Measurements from ENCODE around the gene CNOT4.

Gene CNOT4

GRCh38 chr7:135552148-135552547, 42.2 kb upstream of the CNOT4 start:
- TF ChIP-seq CTCF (IDR thresholded peaks at IDR 0.05; ENCODE audit: low read depth, low read length, missing control alignments) = no peak
- H3K4me3 ChIP-seq (replicated peaks; ENCODE audit: low read depth, low read length) = no peak overlapping the region
- no peak for DNase-seq (ENCODE audit: extremely low read depth, low read depth)

GRCh38 chr7:135550196-135550595, 40.3 kb upstream of the CNOT4 start:
- no peak overlapping the region for H3K4me3 ChIP-seq (replicated peaks; ENCODE audit: low read depth, low read length)
- DNase-seq (ENCODE audit: extremely low read depth, low read depth) = no peak
- TF ChIP-seq CTCF (IDR thresholded peaks at IDR 0.05; ENCODE audit: low read depth, low read length, missing control alignments) = no peak

- TF ChIP-seq CTCF (IDR thresholded peaks at IDR 0.05; ENCODE audit: low read depth, low read length, missing control alignments) = no peak
- DNase-seq (ENCODE audit: extremely low read depth, low read depth) = no peak
- H3K4me3 ChIP-seq (replicated peaks; ENCODE audit: low read depth, low read length) = no peak overlapping the region
Observed at GRCh38 chr7:135541029-135541428, 31.1 kb upstream of the CNOT4 start.

- no peak overlapping the region for H3K4me3 ChIP-seq (replicated peaks; ENCODE audit: low read depth, low read length)
- no peak for TF ChIP-seq CTCF (IDR thresholded peaks at IDR 0.05; ENCODE audit: low read depth, low read length, missing control alignments)
- DNase-seq (ENCODE audit: extremely low read depth, low read depth) = no peak
Observed at GRCh38 chr7:135539629-135540028, 29.7 kb upstream of the CNOT4 start.

- no peak overlapping the region for H3K4me3 ChIP-seq (replicated peaks; ENCODE audit: low read depth, low read length)
- no peak for DNase-seq (ENCODE audit: extremely low read depth, low read depth)
- no peak for TF ChIP-seq CTCF (IDR thresholded peaks at IDR 0.05; ENCODE audit: low read depth, low read length, missing control alignments)
Observed at GRCh38 chr7:135538376-135538775, 28.5 kb upstream of the CNOT4 start.

- H3K4me3 ChIP-seq (replicated peaks; ENCODE audit: low read depth, low read length) = no peak overlapping the region
- DNase-seq (ENCODE audit: extremely low read depth, low read depth) = no peak
- no peak for TF ChIP-seq CTCF (IDR thresholded peaks at IDR 0.05; ENCODE audit: low read depth, low read length, missing control alignments)
Observed at GRCh38 chr7:135537905-135538304, 28.0 kb upstream of the CNOT4 start.

GRCh38 chr7:135537453-135537852, 27.6 kb upstream of the CNOT4 start:
- DNase-seq (ENCODE audit: extremely low read depth, low read depth) = no peak
- H3K4me3 ChIP-seq (replicated peaks; ENCODE audit: low read depth, low read length) = no peak overlapping the region
- TF ChIP-seq CTCF (IDR thresholded peaks at IDR 0.05; ENCODE audit: low read depth, low read length, missing control alignments) = no peak

All from HFF-Myc (cell line).